HepG2 (cell line): ENCODE data around the gene CEP250. TPM values are rescaled to one million over a fixed set of nuclear protein-coding genes. Genes with fewer than 3 reads are reported as not detected.

Experiments used
- ATAC-seq: fragments of 200-7000 bp; cut with Tn5 transposase; 3 replicates; pipeline ENCODE4 v1.9.1; 2020; ENCODE audit warnings: mild to moderate bottlenecking, moderate library complexity
- BruUV-seq: library from RNA; stranded (reverse); fragments of 400-500 nt; replicated peaks from 2 replicates; lab custom pipeline; 2021; lab: Mats Ljungman, UMichigan
- CTCF ChIA-PET: fragments of 300-600 bp; formaldehyde crosslinking; extraction: SDS; loops from one replicate; lab custom pipeline; 2021; ENCODE audit warnings: low total read pairs, inconsistent platforms, low intra/inter-chr PET ratio; lab: Yijun Ruan, JAX
- POLR2A ChIA-PET: fragments of 350-600 bp; sonication (Branson Sonifier 250); formaldehyde crosslinking; loops from one replicate; lab custom pipeline; 2020; ENCODE audit warnings: antibody characterized with exemption, inconsistent platforms; lab: Yijun Ruan, JAX
- DNase-seq: peaks from one replicate; pipeline ENCODE4 v3.0.0-alpha.2; 2015; ENCODE audit warnings: low spot score
- FAIRE-seq: peaks from 3 replicates; lab custom pipeline; 2011; peaks lifted over from hg19 to GRCh38; lab: Jason Lieb, UNC
- H2AFZ ChIP-seq: one replicate; pipeline ENCODE4 v1.6.1; 2011; ENCODE audit warnings: low read length, inconsistent platforms
- H3K27ac ChIP-seq: fragments of 300-600 bp; 3 replicates; pipeline ENCODE4 v1.8.0; 2011; ENCODE audit warnings: mixed run types, mild to moderate bottlenecking, mixed read lengths, low read length, inconsistent platforms; ENCODE audit not compliant: insufficient read depth; ENCODE audit errors: extremely low read length
- H3K27me3 ChIP-seq, 2 experiments: fragments of 200-600 bp in 1 of 2; 2 replicates in 1 of 2; 3 replicates in 1 of 2; pipeline versions ENCODE4 v1.6.0 to v1.8.0; 2011; ENCODE audit warnings: low read length in 2 of 2, mild to moderate bottlenecking in 2 of 2, moderate library complexity in 2 of 2, inconsistent platforms in 1 of 2; ENCODE audit not compliant: insufficient read depth in 2 of 2, control insufficient read depth in 1 of 2
- H3K36me3 ChIP-seq, 2 experiments: fragments of 200-600 bp in 1 of 2; replicated peaks in 1 of 2; 2 replicates in 1 of 2; 3 replicates in 1 of 2; pipeline versions ENCODE4 v1.5.1 to v1.8.0; 2011; ENCODE audit warnings: low read length in 2 of 2, inconsistent platforms in 1 of 2; ENCODE audit not compliant: insufficient read depth in 2 of 2, control insufficient read depth in 1 of 2
- H3K4me1 ChIP-seq: 2 replicates; pipeline ENCODE4 v1.5.1; 2012; ENCODE audit warnings: low read length, inconsistent platforms; ENCODE audit not compliant: insufficient read depth
- H3K4me2 ChIP-seq: 2 replicates; pipeline ENCODE4 v1.6.0; 2011; ENCODE audit warnings: low read depth, low read length, inconsistent platforms
- H3K4me3 ChIP-seq, 3 experiments: fragments of 200-600 bp in 1 of 3; sonication (generic), shearing (Covaris generic) in 1 of 3; replicated peaks in 1 of 3; 2 replicates each; pipeline ENCODE4 v1.5.1; 2011 to 2016; ENCODE audit warnings: low read length in 3 of 3, inconsistent platforms in 2 of 3, low read depth in 2 of 3, mild to moderate bottlenecking in 2 of 3, control low read depth in 1 of 3, mixed read lengths in 1 of 3; ENCODE audit not compliant: insufficient read depth in 1 of 3
- H3K79me2 ChIP-seq: one replicate; pipeline ENCODE4 v1.6.1; 2011; ENCODE audit warnings: low read length, inconsistent platforms; ENCODE audit not compliant: insufficient read depth
- H3K9ac ChIP-seq: 2 replicates; pipeline ENCODE4 v1.6.0; 2011; ENCODE audit warnings: mild to moderate bottlenecking, low read depth, low read length, inconsistent platforms; ENCODE audit not compliant: insufficient read depth
- H3K9me3 ChIP-seq: 2 replicates; pipeline ENCODE4 v1.5.1; 2012; ENCODE audit warnings: mild to moderate bottlenecking, low read length
- H4K20me1 ChIP-seq: 2 replicates; pipeline ENCODE4 v1.6.0; 2011; ENCODE audit warnings: inconsistent platforms, mild to moderate bottlenecking, low read length, moderate library complexity; ENCODE audit not compliant: insufficient read depth
- CCDC6 ChIP-seq: sonication (generic); formaldehyde crosslinking; IDR thresholded peaks from 2 replicates; pipeline ENCODE4 v1.8.1; 2022; ENCODE audit warnings: mild to moderate bottlenecking, missing genetic modification reagents, moderate library complexity
- EEA1 ChIP-seq: sonication (generic); formaldehyde crosslinking; IDR thresholded peaks from 2 replicates; pipeline ENCODE4 v1.5.1; 2020; ENCODE audit warnings: mild to moderate bottlenecking, missing genetic modification reagents, borderline replicate concordance
- ERF ChIP-seq: IDR thresholded peaks from 2 replicates; pipeline ENCODE4 v1.6.1; 2018; ENCODE audit warnings: missing biosample characterization, missing genetic modification reagents
- KDM4B ChIP-seq: sonication (generic); formaldehyde crosslinking; IDR thresholded peaks from 2 replicates; pipeline ENCODE4 v1.4.0; 2020; ENCODE audit warnings: missing genetic modification reagents
- MYPOP ChIP-seq: sonication (generic); formaldehyde crosslinking; IDR thresholded peaks from 2 replicates; pipeline ENCODE4 v1.8.1; 2023; ENCODE audit warnings: mild to moderate bottlenecking, moderate library complexity, missing genetic modification reagents
- SMAD3 ChIP-seq: sonication (generic); formaldehyde crosslinking; IDR thresholded peaks from 2 replicates; pipeline ENCODE4 v1.4.0; 2020; ENCODE audit warnings: missing genetic modification reagents
- SPEN ChIP-seq: sonication (generic); formaldehyde crosslinking; IDR thresholded peaks from 2 replicates; pipeline ENCODE4 v1.5.1; 2020; ENCODE audit warnings: low read depth, mild to moderate bottlenecking, missing genetic modification reagents
- ZNF737 ChIP-seq: sonication (generic); formaldehyde crosslinking; IDR thresholded peaks from 2 replicates; pipeline ENCODE4 v1.5.0; 2020; ENCODE audit warnings: missing genetic modification reagents, mild to moderate bottlenecking, borderline replicate concordance
- WGBS: methylation state at CpG from one replicate; pipeline ENCODE4 v1.1.6; 2017; ENCODE audit warnings: low lambda C conversion rate; 5-methylcytosine and 5-hydroxymethylcytosine counted together
- in situ Hi-C: cut with HindIII; loops from 2 replicates; pipeline ENCODE4 v1.10.0; 2017; ENCODE audit warnings: low pct_unique_long_range_greater_than_20kb; ENCODE audit not compliant: extremely low pct_ligation_motif_present
- intact Hi-C: fragments of 100-400 bp; cut with micrococcal nuclease; formaldehyde crosslinking; loops from one replicate; pipeline ENCODE4 v1.10.0; 2022; ENCODE audit not compliant: unreplicated experiment
- polyA plus RNA-seq, 8 experiments: library from polyadenylated mRNA; depleted of rRNA in 3 of 8; stranded (reverse) in 7 of 8; unstranded in 1 of 8; fragments of >200 nt; fragmentation: Illumina TruSeq in 4 of 8; extraction: Trizol in 4 of 8; gene quantifications; 2 replicates each; pipeline versions ENCODE4 v1.2.1 to v1.2.3, GENCODE V29; 2011 to 2016; ENCODE audit warnings: low read depth in 4 of 8, missing spikeins in 1 of 8, mixed read lengths in 1 of 8; ENCODE audit not compliant: insufficient read depth in 1 of 8
- total RNA-seq, 5 experiments: library from RNA; depleted of rRNA; stranded (reverse); fragments of >200 nt; fragmentation: Illumina TruSeq; extraction: Trizol; gene quantifications; 2 replicates each; pipeline ENCODE4 v1.2.3, GENCODE V29; 2016; ENCODE audit warnings: low read depth in 1 of 5

The CEP250 gene
- total and polyA plus RNA-seq, 2 of the 13 experiments (the other 11 are each of a cell fraction or from before 2014, with no cell fraction given): 28.8 to 55.3 TPM

GRCh38 chr20:35433337-35433736, 22.1 kb upstream of the CEP250 start:
- 0 out of 2 replicates have a peak, but pooled peaks have one; percentile 14 for TF ChIP-seq ZNF737 (CRISPR knock-in tag)
- no peak for TF ChIP-seq SMAD3 (CRISPR knock-in tag)
- TF ChIP-seq EEA1 (CRISPR knock-in tag): 0 out of 2 replicates have a peak, but pooled peaks have one; percentile 46
- TF ChIP-seq MYPOP: peak; percentile 49; the same call in 1 of the 2 replicates
- TF ChIP-seq KDM4B (CRISPR knock-in tag): no peak
- 0 out of 2 replicates have a peak, but pooled peaks have one; percentile 31 for TF ChIP-seq SPEN (CRISPR knock-in tag)
- TF ChIP-seq ERF (CRISPR knock-in tag): no peak
- TF ChIP-seq CCDC6 (CRISPR knock-in tag): 0 out of 2 replicates have a peak, but pooled peaks have one; percentile 35
- POLR2A ChIA-PET: interaction anchor here (1.0 to 2.6 kb wide), 4 partner anchors 21 to 149 kb away, joined by 3 to 18 read pairs (median 8); partner anchors contain the start of genes CEP250, EIF6 and UQCC1
- CTCF ChIA-PET: no interaction called here

More at GRCh38 chr20:35433337-35433736, 22.1 kb upstream of the CEP250 start:
- FAIRE-seq: no peak
- no peaks in the 10 kb centered on the region for H3K36me3 ChIP-seq
- no peak overlapping the region for H3K9ac ChIP-seq
- no TSS peak for BruUV-seq
- peaks cover 0 to 30% of the 10 kb centered on the region in 2 experiments; a peak in 3 of 5 replicates for H3K27me3 ChIP-seq
- no peak overlapping the region for H3K27ac ChIP-seq
- no peak overlapping the region for H2AFZ ChIP-seq
- H3K4me3 ChIP-seq: peak overlapping the region in 1 of 3 experiments; percentile 19; a peak in 1 of 6 replicates
- H3K4me1 ChIP-seq: peaks cover 52% of the 10 kb centered on the region
- no peaks in the 10 kb centered on the region for H4K20me1 ChIP-seq
- intact Hi-C loops: loop anchor here (2.0 kb wide), 1 partner anchor 17 kb away; no protein-coding TSS in a partner anchor
- no peak for DNase-seq
- no peaks in the 10 kb centered on the region for H3K9me3 ChIP-seq
- 10% methylated on average over 2 of the region's 2 CpGs for WGBS
- H3K4me2 ChIP-seq: peak overlapping the region; percentile 98
- ATAC-seq: no peak; the same call in 2 of the 3 replicates
- H3K79me2 ChIP-seq: no peaks in the 10 kb centered on the region
- in situ Hi-C loops: loop anchor here (25.0 kb wide), 1 partner anchor 296 kb away; the partner anchor contains the start of gene EDEM2
